Tibial artery (tissue), 4 donors: ENCODE results near the gene SYNE2.

Experiments used
- DNase-seq, 2 donors: peaks; one replicate each; pipeline ENCODE4 v3.0.0-alpha.2; 2019
- H3K27ac ChIP-seq, 2 donors: fragments of 200-600 bp; sonication (generic) in 1 of 2; 1 replicate in 1 of 2; 2 replicates in 1 of 2; pipeline ENCODE4 v1.5.1; 2018 to 2019; ENCODE audit warnings: mild to moderate bottlenecking in 1 of 2
- H3K27me3 ChIP-seq, 2 donors: fragments of 200-600 bp; sonication (generic) in 1 of 2; one replicate each; pipeline versions ENCODE4 v1.5.1 to v1.6.0; 2016 to 2019
- H3K36me3 ChIP-seq, 3 donors: fragments of 200-600 bp; sonication (generic) in 2 of 3; one replicate each; pipeline ENCODE4 v1.5.1; 2016 to 2019; ENCODE audit warnings: mild to moderate bottlenecking in 2 of 3
- H3K4me1 ChIP-seq, 4 donors: fragments of 200-600 bp; sonication (generic) in 2 of 4; 1 replicate in 3 of 4; 2 replicates in 1 of 4; pipeline ENCODE4 v1.5.1; 2016 to 2019
- H3K4me3 ChIP-seq, 2 donors: fragments of 200-600 bp; sonication (generic) in 1 of 2; 1 replicate in 1 of 2; 2 replicates in 1 of 2; pipeline ENCODE4 v1.5.1; 2018 to 2019; ENCODE audit warnings: mild to moderate bottlenecking in 2 of 2
- H3K9me3 ChIP-seq, 3 donors: fragments of 200-600 bp; sonication (generic) in 1 of 3; one replicate each; pipeline ENCODE4 v1.5.1; 2016 to 2019
- CTCF ChIP-seq, 2 experiments: fragments of 200-600 bp in 1 of 2; fragments of 450-650 bp in 1 of 2; IDR thresholded peaks; one replicate each; pipeline ENCODE4 v1.5.1; 2017 to 2019; ENCODE audit warnings: antibody characterized with exemption in 2 of 2, mild to moderate bottlenecking in 1 of 2, moderate library complexity in 1 of 2
- intact Hi-C: fragments of 100-400 bp; cut with DNase I; formaldehyde crosslinking; loops from one replicate; pipeline ENCODE4 v1.15.0; 2023; ENCODE audit warnings: low total_unique reads

The SYNE2 gene

DNA sequence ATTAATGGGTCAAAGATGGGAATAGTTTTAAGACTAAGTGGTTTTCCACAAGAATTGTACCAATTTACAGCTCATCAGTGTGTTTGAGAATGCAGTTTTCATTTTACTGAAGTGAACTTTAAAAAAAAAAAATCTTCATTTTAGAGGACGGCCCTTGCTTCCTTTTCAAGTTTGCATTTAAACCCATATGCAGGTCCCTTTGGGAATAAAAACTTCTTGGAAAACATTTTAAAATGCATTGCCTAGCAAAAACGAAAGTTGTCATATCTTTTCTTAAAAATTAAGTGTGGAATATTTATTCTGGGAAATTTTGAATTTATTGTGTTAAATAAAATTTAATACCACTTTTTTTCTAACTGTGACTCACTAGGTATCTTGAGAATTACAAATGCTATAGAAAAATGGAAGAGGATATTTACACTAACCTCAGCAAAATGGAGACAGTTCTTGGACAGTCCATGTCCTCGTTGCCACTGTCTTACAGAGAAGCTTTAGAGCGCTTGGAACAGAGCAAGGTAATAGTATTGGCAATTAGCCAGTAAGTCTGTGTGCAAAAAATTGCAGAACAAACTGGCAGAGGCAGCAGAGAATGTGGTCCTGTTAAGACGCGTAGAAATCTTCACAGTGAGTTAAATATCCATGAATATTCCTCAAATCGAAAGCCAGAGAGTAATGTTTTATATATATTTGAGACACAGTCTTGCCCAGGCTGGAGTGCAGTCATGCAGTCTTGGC is 209.7 kb downstream of the SYNE2 start:
- DNase-seq = no peak
- no peak overlapping the region for H3K27ac ChIP-seq
- intact Hi-C loops = no loop called here
- no peak for TF ChIP-seq CTCF (IDR thresholded peaks at IDR 0.05)
- peaks cover 23 to 41% (median 26%) of the 10 kb centered on the region in 3 donors for H3K36me3 ChIP-seq
- H3K27me3 ChIP-seq = no peaks in the 10 kb centered on the region
- no peaks in the 10 kb centered on the region for H3K9me3 ChIP-seq
- peaks cover 0 to 18% (median 4%) of the 10 kb centered on the region in 4 donors for H3K4me1 ChIP-seq
- H3K4me3 ChIP-seq = no peak overlapping the region

- H3K27me3 ChIP-seq = no peaks in the 10 kb centered on the region
- peaks cover 26 to 54% (median 35%) of the 10 kb centered on the region in 3 donors for H3K36me3 ChIP-seq
- no peak for TF ChIP-seq CTCF (IDR thresholded peaks at IDR 0.05)
- H3K4me3 ChIP-seq = no peak overlapping the region
- no peak overlapping the region for H3K27ac ChIP-seq
- H3K9me3 ChIP-seq = no peaks in the 10 kb centered on the region
- intact Hi-C loops = no loop called here
- DNase-seq = no peak
- H3K4me1 ChIP-seq = peaks cover 0 to 18% (median 4%) of the 10 kb centered on the region in 4 donors
Observed at GRCh38 chr14:64064447-64064846, 211.6 kb downstream of the SYNE2 start.

- intact Hi-C loops = no loop called here
- H3K4me1 ChIP-seq = no peaks in the 10 kb centered on the region
- no peaks in the 10 kb centered on the region for H3K9me3 ChIP-seq
- H3K27me3 ChIP-seq = no peaks in the 10 kb centered on the region
- no peak for DNase-seq
- no peak overlapping the region for H3K27ac ChIP-seq
- no peak overlapping the region for H3K4me3 ChIP-seq
- peaks cover 39 to 86% (median 78%) of the 10 kb centered on the region in 3 donors for H3K36me3 ChIP-seq
- no peak for TF ChIP-seq CTCF (IDR thresholded peaks at IDR 0.05)
Observed at GRCh38 chr14:64069634-64070359, 217.0 kb downstream of the SYNE2 start.

DNA sequence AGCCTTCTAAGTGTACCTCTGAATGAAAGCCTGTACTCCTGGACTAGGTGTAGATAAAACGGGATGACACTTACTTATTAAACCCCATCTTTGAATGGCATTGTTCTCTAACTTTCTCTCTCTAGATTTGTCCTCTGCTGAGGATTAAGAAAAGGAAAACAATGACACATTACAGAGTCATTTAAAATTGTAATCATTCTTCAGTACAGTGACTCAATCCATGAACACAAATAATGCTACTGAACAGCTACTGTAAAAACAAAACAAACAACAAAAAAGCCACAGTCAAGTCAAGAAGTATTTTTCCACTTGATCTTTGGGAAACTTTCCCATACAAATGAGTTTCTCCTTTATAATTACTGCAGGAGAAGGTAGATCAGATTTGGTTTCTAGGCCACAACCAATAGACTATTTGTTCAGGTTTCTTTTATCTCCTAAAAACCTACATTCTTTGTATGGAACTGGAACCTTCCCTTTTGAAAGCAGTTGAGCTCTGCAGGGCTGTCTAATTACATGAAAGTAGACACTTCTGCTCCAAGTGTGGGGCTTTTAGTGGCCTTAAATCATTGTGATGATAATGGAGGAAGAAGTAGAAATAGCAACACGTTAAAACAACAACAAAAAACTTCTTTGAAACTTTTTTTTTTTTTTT is 222.3 kb downstream of the SYNE2 start:
- no peak for DNase-seq
- Histone ChIP-seq H3K27me3 (no peaks in the 10 kb centered on the region), H3K9me3 (no peaks in the 10 kb centered on the region), H3K4me1 (no peaks in the 10 kb centered on the region), H3K27ac (no peak overlapping the region), H3K4me3 (no peak overlapping the region), H3K36me3 (peaks cover 27 to 73% (median 60%) of the 10 kb centered on the region in 3 donors)
- intact Hi-C loops = no loop called here
- no peak for TF ChIP-seq CTCF (IDR thresholded peaks at IDR 0.05)

DNA sequence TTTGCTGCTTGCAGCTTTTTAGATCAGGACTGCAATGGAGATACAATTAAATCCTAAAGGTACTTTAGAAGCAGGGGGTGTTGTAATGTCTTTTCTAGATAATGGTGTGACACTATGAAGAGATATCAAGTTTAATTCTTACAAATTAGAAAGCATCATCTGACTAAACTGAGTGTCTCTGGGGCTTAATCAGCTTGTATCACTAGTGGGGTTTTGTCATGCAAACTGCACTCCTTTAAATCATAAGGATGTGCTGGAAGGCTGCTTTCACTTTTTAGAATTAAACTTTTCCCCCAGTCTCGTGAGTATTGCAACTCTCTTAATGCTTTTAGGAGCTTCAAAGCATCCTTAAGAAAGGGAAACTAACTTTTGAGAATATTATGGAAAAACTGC is 222.8 kb downstream of the SYNE2 start:
- Histone ChIP-seq H3K9me3 (no peaks in the 10 kb centered on the region), H3K4me1 (no peaks in the 10 kb centered on the region), H3K36me3 (peaks cover 28 to 74% (median 55%) of the 10 kb centered on the region in 3 donors), H3K4me3 (no peak overlapping the region), H3K27ac (no peak overlapping the region), H3K27me3 (no peaks in the 10 kb centered on the region)
- TF ChIP-seq CTCF (IDR thresholded peaks at IDR 0.05) = no peak
- DNase-seq = no peak
- intact Hi-C loops = no loop called here
